HG02759 (cell line): Measurements from ENCODE around the gene SLC39A9.
A peak's percentile ranks its signal among the peaks of the same experiment; 100 is the strongest.

Source experiments
- ATAC-seq: cut with Tn5 transposase; IDR thresholded peaks from one replicate; pipeline ENCODE4 v1.9.1; 2021; ENCODE audit warnings: mild to moderate bottlenecking, moderate library complexity; ENCODE audit not compliant: unreplicated experiment

Gene SLC39A9

DNA sequence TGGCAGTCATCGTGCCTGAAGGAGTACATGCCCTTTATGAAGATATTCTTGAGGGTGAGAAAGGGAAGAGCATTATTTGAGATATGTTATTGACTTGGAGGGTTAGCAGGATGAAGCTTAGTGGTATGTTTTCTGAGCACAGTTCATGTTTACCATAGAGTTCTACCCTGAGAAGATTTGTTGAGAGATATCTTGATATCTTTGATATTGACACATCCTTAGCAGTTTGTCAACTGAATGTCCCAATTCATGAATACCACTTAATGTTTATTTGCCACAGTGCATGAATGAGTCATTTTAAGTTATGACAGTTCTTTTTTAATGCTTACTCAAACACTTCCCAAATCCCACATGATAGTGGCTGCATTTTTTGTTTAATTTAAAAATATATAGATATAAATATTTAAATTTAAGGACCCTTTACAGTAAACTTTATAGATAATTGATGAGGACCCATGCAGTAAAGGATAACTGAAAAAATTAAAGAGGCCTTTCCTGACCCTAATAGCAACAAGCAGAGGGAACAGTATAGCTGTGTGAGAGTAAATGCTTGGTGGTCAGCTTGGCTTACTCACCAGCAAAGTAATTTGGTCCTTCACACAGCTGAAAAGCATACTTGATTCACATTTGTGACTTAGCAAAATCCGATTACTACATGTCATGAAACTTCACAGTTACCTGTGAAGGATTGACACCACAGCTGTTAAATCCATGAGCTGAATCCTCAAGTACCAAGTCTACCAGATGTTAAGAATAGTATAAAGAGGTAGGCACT, 25.8 kb downstream of the SLC39A9 start:
- no peak for ATAC-seq

DNA sequence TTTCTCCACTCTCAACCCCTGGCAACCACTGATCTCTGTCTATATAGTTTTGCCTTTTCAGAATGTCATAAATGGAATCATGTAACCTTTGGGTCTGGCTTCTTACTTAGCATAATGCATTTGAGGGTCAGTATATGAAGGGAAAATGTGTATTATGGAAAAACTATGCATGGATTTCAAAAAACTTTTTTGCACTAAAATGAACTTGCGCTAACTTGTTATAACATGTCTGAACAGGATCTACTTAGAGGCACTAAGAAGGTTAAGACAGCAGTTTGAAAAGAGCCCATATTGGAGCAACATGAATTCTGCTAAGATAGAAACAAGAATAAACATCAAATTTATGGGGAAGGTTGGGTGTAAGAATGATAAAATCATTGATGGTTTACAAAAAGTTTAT, 29.1 kb downstream of the SLC39A9 start:
- no peak for ATAC-seq

DNA sequence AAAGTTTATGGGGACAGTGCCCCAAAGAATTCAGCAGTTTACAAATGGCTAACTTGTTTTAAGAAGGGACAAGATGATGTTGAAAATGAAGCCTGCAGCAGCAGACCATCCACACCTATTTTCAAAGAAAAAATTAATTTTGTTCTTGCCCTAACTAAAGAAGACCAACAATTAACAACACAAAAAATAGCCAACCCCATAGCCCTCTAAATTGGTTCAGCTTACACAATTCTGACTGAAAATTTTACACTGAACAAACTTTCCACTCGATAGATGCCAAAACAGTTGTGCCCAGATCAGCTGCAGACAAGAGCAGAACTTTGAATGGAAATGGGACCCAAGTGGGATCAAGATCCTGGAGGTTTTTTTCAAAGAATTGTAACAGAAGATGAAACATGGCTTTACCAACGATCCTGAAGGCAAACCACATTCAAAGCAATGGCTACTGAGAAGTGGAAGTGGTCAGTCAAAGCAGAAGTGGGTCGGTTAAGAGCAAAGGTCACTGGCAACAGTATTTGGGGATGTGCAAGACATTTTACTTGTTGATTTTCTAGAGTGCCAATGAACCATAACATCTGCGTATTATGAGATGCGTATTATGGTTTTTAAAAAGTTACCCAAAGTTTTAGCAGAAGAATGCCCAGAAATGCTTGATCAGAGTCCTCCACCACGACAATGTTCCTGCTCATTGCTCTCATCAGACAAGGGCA, 30.0 kb downstream of the SLC39A9 start:
- ATAC-seq, result peak; percentile 62

DNA sequence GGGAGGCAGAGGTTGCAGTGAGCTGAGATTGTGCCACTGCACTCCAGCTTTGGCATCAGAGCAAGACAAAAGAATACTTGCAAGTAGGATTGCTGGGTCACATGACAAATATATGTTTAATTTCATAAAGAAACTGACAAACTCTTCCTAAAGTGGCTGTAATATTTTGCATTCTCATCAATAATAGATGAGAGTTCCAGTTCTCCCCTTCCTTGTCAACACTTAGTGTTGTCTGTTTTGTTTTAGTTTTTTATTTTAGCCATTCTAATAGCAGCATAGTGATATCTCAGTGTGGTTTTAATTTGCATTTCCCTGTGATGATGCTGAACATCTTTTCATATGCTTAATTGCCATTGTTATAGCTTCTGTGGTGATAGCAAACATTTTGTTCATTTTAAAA, 31.2 kb downstream of the SLC39A9 start:
- no peak for ATAC-seq

DNA sequence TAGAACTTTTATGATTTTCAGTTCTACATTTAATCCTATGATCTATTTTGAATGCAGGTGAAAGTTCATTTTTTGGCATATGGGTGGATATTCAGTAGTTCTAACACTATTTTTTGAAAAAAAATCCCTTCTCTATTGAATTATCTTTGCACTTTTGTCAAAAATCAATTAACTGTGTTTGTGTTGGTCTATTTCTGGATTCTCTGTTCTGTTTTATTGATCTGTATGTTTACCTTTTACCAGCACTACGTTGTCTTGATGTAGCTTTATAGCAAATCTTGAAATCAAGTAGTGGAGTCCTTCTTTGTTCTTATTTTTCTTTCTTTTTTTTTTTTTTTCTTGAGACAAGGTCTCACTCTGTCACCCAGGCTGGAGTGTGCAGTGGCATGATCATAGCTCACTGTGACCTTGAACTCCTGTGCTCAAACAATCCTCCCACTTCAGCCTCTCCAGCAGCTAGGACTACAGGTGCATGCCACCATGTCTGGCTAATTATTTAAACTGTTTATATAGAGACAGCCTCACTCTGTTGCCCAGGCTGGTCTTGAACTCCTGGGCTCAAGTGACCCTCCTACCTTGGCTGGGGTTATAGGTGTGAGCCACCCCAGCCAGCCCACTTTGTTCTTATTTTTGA, 31.9 kb downstream of the SLC39A9 start:
- ATAC-seq, result no peak

DNA sequence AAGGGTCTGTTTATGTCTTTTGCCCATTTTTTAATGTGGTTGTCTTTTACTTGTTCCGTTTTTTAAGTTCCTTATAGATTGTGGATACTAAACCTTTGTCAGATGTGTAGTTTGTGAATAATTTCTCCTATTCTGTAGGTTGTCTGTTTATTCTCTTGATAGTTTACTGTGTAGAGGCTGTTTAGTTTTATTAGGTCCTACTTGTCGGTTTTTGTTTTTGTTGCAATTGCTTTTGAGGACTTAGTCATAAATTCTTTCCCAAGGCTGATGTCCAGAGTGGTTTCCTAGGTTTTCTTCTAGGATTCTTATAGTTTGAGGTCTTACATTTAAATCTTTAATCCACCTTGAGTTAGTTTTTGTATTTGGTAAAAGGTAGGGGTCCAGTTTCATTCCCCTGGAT, 33.9 kb downstream of the SLC39A9 start:
- no peak for ATAC-seq

DNA sequence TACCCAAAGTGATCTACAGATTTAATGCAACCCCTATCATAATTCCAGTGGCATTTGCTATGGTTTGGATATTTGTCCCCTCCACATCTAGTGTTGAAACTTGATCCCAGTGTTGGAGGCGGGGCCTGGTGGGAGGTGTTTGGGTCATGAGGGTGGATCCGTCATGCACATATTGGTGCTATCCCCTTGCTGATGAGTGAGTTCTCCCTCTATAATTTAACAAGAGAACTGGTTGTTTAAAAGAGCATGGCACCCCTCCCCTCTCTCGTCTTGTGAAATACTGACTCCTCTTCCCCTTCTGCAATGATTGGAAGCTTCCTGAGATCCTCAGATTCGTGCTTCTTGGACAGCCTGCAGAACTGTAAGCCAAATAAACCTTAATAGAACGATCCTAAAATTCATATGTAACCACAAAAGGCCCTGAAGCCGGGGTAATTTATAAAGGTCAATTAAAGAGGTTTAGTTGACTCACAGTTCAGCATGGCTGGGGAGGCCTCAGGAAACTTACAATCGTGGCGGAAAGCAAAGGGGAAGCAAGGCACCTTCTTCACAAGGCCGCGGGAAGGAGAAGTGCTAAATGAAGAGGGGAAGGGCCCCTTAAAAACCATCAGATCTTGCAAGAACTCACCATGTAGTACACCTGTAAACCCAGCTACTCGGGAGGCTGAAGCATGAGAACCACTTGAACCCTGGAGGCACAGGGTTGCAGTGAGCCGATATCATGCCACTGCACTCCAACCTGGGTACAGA, 41.2 kb downstream of the SLC39A9 start:
- no peak for ATAC-seq

DNA sequence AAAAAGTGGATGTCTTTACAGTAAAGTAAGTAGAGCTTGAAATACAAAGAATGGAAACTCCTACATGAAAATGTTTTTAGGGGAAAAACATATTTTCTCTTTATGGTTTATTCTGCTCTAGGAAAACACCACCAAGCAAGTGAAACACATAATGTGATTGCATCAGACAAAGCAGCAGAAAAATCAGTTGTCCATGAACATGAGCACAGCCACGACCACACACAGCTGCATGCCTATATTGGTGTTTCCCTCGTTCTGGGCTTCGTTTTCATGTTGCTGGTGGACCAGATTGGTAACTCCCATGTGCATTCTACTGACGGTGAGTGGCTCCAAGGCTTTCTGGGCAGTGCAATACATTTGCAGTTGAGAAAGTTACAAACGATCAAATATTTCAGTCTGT, 43.5 kb downstream of the SLC39A9 start:
- peak; percentile 94 for ATAC-seq

DNA sequence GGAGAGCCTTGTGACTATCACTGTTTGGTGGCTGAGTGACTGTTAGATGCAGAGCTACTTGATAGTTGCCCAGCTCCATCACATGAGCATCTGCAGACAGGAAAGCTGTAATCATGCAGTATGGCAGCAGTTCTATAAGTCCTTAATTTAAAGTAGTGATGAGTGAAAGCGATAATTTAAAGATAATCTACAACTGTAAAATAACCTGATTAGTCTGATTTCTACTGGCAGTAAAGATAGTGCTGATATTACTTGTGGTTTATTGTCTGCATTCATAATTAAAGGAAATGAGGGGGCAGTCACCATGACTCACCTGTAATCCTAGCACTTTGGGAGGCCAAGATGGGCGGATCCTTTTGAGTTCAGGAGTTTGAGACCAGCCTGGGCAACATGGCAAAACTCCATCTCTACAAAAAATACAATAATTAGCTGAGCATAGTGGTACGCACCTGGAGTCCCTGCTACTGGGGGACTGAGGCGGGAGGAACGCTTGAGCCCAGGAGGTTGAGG, 44.9 kb downstream of the SLC39A9 start:
- no peak for ATAC-seq

DNA sequence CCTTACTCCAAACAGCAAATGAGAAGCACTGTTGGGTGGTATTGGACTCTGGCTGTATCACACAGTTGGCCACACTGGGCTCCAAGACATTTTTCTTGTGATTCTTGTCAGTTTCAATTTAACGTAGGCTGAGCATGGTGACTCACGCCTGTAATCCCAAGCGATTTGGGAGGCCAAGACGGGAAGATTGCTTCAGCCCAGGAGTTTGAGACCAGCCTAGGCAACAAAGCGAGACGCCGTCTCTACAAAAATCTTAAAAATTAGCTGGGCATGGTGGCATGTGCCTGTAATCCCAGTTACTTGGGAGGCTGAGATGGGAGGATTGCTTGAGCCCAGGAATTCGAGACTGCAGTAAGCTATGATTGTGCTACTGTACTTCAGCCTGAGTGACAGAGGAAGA, 50.7 kb downstream of the SLC39A9 start:
- no peak for ATAC-seq

DNA sequence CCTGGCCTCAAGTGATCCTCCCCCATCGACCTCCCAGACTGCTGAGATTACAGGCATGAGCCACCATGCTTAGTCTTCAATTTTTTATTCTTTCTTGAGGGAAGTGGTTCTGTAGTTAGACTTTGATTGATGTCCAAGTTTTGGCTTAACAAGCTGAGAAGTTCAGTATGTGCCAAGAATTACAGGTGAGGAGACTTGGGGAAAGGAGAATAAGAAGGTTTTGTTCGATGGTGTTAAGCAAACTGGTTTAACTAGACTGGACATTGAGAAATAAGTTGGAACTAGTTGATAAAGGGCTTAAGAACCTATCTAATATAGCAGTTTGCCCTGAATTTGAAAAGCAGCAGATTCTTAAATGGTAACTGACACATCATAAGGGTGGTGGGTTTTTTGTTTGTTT, 53.4 kb downstream of the SLC39A9 start:
- no peak for ATAC-seq

DNA sequence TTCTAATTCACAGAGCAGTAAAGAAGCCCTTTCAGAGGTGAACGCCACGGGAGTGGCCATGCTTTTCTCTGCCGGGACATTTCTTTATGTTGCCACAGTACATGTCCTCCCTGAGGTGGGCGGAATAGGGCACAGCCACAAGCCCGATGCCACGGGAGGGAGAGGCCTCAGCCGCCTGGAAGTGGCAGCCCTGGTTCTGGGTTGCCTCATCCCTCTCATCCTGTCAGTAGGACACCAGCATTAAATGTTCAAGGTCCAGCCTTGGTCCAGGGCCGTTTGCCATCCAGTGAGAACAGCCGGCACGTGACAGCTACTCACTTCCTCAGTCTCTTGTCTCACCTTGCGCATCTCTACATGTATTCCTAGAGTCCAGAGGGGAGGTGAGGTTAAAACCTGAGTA, 59.9 kb downstream of the SLC39A9 start:
- ATAC-seq, result no peak

DNA sequence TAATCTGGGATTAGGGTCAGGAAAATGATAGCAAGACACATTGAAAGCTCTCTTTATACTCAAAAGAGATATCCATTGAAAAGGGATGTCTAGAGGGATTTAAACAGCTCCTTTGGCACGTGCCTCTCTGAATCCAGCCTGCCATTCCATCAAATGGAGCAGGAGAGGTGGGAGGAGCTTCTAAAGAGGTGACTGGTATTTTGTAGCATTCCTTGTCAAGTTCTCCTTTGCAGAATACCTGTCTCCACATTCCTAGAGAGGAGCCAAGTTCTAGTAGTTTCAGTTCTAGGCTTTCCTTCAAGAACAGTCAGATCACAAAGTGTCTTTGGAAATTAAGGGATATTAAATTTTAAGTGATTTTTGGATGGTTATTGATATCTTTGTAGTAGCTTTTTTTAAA, 60.6 kb downstream of the SLC39A9 start:
- no peak for ATAC-seq

DNA sequence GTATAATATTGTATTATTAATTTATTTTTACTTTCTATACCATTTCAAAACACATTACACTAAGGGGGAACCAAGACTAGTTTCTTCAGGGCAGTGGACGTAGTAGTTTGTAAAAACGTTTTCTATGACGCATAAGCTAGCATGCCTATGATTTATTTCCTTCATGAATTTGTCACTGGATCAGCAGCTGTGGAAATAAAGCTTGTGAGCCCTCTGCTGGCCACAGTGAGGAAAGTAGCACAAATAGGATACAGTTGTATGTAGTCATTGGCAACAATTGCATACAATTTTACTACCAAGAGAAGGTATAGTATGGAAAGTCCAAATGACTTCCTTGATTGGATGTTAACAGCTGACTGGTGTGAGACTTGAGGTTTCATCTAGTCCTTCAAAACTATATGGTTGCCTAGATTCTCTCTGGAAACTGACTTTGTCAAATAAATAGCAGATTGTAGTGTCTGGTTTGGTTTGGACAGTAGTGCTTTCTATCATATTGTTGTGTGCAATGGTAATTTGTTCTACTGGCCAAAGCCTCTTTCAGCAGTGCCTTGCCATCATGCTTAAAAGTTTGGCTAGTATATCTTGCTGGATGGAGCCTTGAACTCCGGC, 61.7 kb downstream of the SLC39A9 start:
- no peak for ATAC-seq

DNA sequence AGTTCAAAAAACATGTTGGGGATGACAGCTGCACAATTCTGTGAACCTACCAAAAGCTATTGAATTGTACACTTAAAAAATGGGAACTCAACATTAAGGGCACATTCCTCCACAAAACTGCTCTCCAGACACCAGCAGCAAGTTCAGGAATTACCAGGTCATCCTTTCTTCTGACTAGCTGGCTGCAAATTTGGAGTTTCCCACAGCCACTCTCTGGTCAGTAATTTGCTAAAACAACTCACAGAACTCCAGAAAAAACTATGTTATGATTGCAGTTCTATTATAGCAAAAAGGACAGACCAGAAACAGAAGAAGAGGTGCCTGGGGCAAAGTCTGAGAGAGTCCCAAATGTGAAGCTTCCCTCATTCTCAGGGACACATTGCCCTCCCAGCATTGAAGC, 65.9 kb downstream of the SLC39A9 start:
- no peak for ATAC-seq

DNA sequence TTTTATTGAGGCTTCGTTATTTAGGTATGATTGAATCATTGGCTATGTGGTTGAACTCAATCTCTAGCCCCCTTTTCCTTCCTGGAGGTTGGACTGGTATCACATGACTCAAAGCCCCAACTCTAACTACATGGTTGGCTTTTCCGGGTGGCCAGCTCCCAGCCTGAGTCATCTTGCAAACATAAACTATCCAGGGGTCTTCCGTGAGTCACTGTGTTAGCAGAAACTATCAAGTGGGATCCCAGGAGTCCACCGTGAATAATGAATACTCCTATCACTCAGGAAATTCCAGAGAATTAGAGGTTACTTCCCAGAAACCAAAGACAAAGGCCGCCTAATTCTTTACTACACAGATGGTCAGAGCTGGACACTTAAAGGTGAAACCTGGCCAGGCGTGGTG, 66.3 kb downstream of the SLC39A9 start:
- ATAC-seq, result no peak

DNA sequence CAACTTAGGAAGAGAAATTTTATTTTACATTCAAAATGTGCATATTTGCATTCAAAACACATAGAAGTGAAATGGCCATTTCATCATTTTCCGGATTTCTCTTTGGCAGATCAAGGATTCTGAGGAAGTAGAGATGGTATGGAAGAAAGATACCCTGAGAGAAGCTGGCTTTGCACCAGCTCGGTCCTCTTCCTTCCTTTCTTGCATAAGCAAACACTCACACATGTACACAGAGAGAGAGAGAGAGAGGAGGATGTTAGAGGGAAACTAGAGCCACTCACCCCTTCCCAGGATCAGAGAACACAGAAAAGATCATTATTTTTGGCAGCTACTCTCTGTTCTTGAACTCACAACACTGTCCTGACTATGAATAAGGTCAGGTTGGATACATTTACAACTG, 70.5 kb downstream of the SLC39A9 start:
- no peak for ATAC-seq

DNA sequence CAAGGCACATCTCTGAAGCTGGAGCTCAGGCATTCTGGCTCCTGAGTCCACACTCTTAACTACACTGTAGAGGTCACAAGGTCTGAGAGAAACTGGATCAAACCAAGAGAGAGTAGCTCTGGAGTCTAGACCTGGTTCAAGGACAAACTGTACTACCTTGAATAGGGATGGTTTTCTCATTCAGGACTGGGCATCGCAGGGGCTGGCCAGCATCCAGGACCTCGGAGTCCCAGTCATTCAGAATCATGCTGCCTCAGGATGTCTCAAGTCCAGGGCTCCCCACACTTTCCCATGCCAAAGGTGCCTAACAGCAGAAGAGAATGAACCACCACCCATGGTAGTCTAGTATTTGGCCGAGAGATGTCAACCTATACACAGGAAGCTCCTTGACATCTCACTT, 72.9 kb downstream of the SLC39A9 start:
- ATAC-seq, result no peak

DNA sequence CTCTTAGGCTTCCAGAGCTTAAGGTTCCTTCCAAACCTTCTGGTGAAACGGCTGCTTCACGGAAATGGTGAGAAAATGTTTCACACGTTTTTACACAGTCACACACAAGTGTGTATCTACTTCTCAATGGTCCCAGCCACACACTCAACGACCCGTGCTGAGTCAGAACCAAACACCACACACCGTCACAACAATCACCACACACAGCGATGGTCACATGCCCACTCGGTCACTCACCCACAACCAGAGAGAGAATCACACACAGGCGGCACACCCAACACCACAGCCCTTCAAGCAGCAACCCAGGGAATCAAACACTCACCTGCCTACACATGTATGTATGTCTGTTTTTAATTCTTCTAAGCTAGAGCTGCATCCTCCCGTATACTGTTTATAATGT, 73.4 kb downstream of the SLC39A9 start:
- no peak for ATAC-seq

DNA sequence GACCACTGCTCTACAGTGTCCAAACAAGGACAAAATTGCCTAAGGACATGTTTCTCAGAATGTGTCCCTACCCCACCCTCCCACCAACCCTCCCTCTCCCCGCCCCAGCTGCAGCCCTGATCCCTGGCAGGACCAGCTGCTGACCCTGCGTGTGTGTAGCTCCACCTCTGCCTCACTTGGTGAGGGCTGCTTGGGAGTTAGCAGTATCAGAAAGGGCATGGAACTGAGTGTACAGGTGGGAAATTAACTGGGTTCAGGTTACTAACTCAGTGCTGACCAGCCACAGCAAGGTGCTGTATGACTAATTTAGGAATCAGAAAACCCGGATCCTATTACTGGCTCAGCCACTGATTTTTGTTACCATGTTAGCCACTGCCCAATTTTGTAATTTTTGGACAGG, 74.8 kb downstream of the SLC39A9 start:
- ATAC-seq, result no peak

DNA sequence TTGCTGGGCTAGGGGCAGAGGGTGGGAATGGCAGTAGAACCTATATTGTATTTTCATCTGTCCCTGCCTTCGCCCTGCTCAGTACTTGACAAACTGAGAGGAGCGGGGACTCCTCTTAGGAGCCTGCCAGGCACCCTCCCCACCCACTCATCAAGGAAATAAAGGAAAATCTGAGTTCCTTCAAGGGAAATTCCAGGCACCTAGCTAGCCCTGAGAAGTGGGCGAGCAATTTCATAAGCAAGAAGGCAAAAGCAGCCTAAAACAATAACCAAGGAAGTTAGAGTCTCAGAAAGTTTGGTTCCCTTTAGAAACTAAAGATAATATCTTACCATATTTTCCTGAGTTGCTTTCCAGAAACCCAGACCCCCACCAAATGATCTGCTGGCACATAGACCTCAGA, 75.5 kb downstream of the SLC39A9 start:
- ATAC-seq, result no peak
